Activated effector memory CD4-positive, alpha-beta T cell treated with Interleukin-2 at 50 U/mL for 16 hours (primary cell): ENCODE data around the gene HMCN2.

Source experiments
- DNase-seq: peaks from one replicate; pipeline ENCODE4 v3.0.0-alpha.2; 2020

HMCN2 gene, protein sequence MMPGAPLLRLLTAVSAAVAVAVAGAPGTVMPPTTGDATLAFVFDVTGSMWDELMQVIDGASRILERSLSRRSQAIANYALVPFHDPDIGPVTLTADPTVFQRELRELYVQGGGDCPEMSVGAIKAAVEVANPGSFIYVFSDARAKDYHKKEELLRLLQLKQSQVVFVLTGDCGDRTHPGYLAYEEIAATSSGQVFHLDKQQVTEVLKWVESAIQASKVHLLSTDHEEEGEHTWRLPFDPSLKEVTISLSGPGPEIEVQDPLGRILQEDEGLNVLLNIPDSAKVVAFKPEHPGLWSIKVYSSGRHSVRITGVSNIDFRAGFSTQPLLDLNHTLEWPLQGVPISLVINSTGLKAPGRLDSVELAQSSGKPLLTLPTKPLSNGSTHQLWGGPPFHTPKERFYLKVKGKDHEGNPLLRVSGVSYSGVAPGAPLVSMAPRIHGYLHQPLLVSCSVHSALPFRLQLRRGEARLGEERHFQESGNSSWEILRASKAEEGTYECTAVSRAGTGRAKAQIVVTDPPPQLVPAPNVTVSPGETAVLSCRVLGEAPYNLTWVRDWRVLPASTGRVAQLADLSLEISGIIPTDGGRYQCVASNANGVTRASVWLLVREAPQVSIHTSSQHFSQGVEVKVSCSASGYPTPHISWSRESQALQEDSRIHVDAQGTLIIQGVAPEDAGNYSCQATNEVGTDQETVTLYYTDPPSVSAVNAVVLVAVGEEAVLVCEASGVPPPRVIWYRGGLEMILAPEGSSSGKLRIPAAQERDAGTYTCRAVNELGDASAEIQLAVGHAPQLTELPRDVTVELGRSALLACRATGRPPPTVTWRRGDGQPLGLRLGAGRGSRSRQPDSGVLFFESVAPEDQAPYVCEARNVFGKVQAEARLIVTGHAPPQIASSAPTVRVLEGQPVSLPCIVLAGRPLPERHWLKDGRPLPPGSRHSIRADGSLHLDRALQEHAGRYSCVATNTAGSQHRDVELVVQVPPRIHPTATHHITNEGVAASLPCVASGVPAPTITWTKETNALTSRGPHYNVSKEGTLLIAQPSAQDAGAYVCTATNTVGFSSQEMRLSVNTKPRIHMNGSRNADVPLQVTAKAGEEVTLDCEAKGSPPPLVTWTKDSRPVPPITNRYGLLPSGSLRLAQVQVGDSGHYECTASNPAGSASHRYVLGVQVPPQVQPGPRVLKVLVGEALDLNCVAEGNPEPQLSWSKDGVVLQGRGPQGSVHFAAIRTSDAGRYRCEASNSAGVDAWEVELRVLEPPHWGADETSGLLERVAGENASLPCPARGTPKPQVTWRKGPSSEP (N-terminal part only)

DNA sequence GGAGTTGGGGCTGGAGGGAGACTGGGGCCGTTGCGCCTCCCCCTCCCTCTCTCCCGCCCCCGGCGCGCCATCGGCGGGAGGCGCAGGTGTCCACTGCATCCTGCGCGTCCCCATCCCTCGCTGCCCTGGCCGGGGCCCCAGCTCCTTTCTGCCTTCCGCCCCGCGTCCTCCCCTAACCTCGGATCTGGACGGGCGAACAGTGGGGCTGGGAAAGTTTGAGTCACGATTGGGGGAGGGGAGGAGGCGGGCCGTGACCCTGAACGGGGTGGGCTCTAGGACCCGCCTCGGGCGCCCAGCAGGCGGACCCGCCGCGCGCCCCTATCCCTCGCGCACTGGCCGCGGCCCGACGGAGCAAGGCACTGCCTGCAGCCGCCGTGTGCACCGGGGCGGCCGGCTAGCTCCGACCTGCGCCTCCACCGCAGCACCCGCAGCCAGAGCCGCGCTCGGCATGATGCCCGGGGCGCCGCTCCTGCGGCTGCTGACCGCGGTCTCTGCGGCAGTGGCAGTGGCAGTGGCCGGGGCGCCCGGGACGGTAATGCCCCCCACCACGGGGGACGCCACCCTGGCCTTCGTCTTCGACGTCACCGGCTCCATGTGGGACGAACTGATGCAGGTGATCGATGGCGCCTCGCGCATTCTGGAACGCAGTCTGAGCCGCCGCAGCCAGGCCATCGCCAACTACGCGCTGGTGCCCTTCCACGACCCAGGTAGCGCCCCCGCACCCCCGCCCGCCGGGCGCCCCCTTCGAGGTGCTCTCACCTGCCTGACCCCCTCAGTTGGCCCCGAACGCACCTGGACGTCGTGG is at the start of gene HMCN2:
TSS of gene HMCN2 (plus strand) at position 330 of the 805 bp plus-strand sequence. CDS start at position 449, 119 bp downstream.
- DNase-seq = no peak

DNA sequence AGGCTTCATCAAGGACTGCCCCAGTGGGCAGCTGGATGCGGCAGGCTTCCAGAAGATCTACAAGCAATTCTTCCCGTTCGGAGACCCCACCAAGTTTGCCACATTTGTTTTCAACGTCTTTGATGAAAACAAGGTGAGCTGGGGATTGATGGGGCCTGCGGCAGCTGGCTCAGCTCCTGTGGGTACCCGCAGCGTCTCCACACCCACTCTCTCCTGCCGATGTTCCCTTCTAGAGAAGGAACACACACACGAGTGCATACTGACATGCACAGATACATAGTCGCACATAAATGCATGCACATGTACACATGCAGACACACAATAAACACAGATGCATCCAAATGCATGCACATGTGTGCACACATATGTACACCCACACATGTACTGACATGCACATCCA is 47.7 kb upstream of the HMCN2 start:
- DNase-seq = no peak

GRCh38 chr9:130219661-130220096 is 45.9 kb upstream of the HMCN2 start:
- DNase-seq = no peak

GRCh38 chr9:130220352-130220751 is 45.2 kb upstream of the HMCN2 start:
- DNase-seq = no peak

DNA sequence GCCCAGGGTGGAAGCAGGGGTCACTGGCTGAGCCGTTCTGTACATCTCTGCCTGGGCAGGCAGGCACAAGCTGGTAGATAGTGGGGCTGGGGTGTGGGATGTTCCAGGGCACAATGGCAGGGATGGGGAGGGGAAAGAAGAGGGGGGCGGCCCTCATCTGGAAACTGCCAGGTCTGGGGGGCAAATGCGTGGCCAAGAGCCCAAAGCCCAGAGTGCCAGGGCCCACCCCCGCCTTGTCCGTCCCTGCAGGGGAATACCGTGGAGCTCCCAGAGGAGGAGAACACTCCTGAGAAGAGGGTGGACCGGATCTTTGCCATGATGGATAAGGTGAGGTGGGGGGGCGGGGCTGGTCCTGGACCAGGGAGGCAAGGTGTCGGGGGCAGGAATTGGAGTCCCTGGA is 42.7 kb upstream of the HMCN2 start:
- DNase-seq = no peak

DNA sequence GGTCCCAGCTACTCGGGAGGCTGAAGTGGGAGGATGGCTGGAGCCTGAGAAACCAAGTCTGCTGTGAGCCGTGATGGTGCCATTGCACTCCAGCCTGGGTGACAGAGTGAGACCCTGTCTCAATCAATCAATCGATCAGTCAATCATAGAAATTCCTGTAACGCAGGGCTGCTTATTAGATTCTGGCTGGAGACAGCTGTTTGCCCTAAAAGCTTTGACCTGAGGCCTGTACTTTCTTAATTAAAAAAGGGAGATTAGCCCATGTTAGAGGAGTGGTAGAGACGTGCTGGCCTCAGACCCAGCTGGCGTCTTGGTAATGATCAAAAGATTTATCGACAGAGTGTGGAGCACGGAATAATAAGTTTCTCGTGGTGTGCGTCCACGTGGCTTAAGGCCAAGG is 40.5 kb upstream of the HMCN2 start:
- DNase-seq = no peak

DNA sequence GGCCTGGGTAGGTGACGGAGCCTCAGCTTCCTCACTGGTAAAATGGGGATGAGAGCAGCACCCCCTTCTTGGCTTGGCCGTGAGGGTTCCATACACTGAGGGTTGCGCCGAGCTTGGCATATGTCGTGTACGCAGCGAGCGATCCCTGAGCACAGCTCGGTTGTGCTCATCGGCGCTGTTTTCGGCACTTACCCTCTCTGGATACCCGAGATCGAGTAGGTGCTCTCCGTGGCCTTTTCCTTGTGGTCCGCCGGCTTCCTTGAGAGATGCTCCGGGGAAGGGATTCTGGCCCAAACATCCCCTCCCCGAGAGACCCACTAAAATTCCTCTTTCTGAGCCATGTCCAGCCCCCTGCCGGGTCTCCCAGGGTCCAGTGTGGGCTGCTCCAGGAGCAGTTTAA is 40.0 kb upstream of the HMCN2 start:
- DNase-seq = no peak

GRCh38 chr9:130226112-130226511 is 39.4 kb upstream of the HMCN2 start:
- DNase-seq = no peak

- no peak for DNase-seq
These were observed 37.7 kb upstream of the HMCN2 start for GRCh38 chr9:130227833-130228232.

DNA sequence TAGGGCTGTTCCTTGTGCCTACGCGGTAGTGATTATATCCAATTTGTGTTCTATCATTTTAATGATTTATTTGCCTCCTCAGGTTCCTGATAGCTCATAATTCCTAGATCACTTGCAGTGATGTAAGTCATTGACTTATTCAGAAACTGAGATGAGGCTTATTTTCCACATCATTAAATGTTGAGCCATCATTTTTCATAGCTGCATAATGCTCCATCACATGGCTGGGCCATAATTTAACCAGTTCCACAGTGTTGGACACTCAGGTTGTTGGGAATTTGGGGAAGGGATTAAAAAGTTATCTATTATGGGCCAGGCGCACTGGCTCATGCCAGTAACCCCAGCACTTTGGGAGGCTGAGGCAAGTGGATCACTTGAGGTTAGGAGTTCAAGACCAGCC is 35.8 kb upstream of the HMCN2 start:
- DNase-seq = no peak

- DNase-seq = no peak
These were observed 34.9 kb upstream of the HMCN2 start for GRCh38 chr9:130230631-130231030.

DNA sequence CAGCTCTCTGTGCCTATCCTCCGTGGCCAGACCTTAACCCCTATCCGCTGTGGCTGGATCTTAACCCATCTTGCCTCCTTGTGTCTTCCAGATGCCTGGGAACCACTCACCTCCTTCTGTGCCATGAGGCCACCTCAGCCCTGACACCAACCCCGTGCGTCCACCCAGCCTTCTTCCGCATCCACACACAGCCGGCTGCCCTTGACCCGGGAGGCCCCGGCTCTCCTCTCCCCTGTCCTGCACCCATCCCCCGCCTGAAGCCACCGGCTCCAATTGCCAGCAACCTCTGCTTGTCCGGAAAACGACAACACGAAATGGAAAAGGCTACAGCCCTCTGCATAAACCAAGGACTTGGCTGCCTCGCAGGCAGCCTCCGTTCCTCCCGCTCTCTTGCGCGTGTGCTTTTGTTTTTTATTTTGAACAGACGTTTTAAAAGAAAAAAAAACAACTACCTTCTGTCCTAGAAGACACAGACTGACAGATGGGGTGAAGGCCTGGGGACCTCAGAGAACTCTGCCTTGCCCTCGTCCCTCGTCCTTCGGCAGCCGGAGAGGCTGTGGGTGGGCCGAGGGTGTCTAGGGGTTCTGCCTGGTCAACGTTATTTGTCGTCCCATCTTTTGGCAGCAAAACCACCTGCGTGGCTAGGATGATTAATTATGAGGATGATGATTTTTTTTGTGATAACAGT is 32.5 kb upstream of the HMCN2 start:
- no peak for DNase-seq

DNA sequence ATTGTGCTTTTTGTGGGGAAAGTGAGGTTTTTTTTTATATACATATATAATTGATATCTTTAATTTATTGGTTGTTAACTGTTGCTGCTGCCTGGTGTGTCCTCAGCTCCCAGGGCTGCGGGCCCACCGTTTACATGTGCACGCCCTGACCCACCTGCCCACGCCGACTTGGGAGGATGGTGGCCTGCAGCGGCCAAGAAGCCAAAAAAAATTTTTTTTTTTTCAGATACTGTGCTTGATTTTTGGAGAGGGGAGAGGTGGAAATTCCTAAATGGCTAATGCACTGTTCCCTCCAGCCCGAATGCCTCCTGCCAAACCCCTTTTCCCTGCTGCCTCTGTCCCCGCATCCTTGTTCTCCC is 32.0 kb upstream of the HMCN2 start:
- no peak for DNase-seq

DNA sequence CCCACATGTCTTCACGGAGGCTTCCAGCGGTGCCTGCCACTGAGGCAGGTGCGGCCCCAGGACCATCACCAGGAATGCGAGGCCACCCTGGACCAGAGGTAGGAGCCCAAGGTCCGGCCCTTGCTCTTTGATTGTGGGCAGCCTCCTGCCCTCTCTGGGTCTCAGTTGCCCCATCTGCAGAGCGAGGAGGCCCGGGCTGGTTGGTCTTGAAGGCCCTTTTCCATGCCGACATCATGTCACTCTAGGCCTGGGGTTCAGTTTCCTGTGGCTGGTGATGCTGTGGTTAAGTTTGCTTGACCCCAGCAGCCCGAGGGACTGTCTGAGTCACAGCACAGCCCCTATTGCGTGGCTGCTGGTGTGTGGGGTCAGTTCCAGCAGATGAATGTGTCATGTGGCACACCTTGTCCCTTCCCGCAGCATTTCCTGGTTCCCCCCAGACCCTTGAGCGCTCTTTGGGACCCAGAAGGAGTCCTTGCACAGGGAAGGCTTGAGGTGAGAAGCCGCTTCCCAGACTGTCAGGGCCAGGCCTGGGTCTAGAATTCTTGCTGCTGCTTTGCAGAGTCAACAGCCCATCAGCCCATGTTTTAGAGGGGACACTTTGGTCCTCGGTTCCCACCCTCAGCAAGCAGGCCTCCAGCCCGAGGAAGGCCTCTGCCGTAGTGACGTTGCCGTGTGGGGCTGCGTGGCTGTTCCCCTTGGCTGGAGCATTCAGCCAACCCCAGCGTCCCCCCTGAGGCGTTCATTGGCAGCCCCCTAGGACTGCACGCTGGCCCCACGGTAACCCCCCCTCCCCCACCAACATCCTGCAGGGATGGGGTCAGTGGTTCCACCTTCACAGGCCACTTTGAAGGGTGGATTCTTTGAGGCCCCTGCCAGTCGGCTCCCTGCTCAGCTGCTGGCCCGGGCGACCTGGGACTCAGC is 31.0 kb upstream of the HMCN2 start:
- no peak for DNase-seq

DNA sequence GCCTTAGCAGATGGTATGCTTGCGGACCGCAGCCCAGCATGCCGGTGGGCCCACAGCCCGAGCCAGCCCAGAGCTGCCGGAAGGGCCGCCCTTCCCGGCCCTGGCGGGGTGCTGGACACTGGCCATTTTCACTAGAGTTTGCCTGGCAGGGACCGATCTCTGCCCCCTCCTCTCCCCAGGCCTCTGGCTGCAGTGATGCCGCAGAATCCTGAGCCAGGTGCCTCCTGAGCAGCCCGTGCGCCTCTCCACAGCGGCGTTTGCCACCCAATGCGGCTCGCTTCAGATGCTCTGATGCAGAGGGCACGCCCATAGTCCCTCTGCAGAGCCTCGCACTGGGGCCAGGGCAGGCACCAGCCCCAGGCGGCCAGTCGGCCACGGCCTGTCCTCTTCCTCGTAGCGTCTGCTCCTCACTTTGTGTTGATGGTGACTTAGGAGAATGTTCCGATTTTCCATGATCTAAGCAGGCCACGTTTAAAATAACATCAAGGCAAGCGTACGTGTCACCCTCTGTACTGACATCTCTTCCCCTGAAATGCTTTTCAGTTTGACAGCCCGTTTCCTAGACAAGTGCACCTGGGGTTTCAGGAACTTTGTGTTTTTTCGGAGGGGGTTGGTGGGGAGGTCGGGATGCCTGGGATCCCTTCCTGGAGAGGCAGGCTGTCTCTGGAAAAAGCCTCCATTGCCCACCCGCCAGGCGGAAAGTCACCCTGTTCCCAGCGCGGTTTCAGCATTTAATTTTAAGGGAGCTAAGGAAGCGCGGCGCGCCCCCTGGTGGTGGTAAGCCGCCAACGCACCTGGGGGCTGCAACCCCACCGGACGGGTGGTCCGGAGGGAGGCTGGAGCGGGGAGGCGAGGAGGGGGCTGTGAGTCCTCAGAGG is 29.8 kb upstream of the HMCN2 start:
- peak; percentile 54 for DNase-seq

GRCh38 chr9:130236436-130236985 is 29.0 kb upstream of the HMCN2 start:
- no peak for DNase-seq

DNA sequence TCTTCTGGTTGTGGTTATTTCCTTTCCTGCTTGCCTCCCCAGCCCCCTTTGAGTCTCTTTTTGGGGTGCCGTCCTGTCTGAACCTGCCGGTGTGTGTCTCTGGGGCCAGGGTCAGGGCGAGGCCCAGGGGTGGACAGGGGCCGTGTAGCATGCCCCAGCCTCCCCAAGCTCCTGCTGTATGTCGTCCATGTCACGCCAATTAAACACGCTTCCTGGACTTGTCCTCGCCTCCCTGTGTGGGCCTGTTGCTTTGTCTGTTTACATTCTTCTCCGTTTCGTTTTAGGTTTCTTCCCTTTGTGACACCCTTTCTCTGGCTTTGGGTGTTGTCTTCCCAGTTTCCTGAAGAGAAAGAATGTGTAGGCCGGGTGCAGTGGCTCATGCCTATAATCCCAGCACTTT is 28.5 kb upstream of the HMCN2 start:
- DNase-seq = no peak

DNA sequence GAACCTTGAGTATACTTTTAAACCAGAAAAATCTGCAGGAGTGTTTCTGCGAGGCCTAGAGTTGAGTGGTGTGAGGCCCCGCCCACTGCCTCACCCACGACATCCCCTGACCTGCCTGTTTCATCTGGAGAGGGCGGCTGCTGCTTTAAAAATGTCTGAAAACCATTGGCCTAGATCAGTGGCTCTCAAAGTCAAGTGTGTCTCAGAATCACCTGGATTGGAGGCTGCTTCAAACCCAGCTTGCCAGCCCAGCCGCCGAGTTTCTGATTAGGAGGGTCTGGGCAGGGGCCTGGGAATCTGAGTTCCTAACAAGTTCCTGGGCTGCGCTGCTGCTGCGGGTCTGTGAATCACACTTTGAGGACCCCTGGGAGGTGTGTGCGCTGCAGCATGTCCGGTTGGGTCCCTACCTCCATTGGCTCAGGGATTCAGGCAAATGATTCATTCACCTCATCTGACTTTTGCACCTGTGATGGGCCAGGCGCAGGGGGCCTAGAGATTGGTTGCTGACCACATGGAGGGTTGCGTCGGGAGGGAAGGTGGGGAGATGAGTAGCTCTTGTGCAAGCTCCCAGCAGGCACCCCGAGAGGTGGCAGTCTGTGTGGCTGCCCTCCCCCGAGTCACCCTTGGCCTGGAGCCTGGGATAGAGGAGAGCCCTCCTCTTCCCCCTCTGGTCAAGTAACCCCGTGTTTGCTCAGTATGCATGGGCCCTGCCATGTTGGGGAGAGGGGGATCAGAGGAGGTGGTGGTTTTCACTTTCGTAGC is 27.6 kb upstream of the HMCN2 start:
- DNase-seq = no peak

GRCh38 chr9:130239363-130239695 is 26.2 kb upstream of the HMCN2 start:
- no peak for DNase-seq
